Cortex of kidney (tissue), 1 donor: ENCODE measurements around the gene KIFAP3.

Experiments used
- DNase-seq: peaks from one replicate; lab custom pipeline; 2025; lab: John Stamatoyannopoulos, UW

Gene KIFAP3

DNA sequence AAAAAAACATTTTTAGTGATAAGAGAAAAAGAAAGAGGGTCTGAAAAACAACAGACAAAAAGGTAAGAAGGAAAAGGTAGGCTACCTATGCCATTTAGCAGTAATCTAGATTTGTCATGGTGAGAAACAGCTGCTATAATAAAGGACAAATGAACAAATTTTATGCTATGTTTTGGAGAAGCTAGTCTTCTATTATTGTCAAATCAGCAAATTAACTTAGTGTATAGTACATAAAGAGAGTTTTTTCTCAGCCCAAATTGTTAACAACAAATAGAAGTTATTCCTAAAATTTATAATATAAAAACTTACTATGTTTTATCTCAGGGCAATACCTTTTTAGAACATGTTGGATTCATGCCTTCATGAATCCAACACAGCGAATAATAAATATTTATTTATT, 88.7 kb downstream of the KIFAP3 start:
- no peak for DNase-seq

DNA sequence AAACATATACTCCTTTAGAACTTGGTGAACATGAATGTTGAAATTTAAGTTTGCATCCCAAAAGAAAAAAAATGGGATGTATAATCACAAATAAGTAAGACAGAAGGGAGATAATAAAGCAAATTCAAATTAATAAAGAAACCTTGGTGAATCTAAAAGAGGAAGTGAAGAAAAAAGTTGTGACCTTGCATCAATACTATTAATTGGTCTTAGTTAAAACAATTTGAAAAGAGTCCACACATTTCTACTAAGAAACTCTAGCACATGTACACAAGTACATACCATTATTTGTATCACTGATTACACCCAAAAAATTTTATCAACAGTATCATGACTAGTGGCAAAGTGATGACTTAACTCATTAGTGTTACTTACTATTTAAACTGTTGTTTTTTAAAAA, 100.4 kb downstream of the KIFAP3 start:
- no peak for DNase-seq

DNA sequence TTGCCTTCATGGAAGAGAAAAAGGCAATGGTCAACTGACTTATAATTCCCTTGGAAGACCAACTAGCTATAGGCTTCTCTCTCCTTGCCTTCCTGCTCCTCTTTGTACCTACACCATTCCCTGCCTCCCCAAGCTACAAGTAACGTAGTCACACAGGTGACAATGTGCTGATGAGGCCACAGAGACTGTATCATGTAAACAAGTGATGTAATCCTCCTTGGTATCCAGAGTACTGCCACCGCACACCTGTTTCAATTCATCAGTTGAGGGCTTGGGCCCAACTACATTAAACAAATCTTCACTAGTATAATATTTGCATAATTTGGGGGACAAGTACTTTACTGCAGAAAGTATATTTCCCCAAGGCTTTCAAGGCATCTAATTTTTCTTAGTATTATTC, 104.4 kb downstream of the KIFAP3 start:
- no peak for DNase-seq

DNA sequence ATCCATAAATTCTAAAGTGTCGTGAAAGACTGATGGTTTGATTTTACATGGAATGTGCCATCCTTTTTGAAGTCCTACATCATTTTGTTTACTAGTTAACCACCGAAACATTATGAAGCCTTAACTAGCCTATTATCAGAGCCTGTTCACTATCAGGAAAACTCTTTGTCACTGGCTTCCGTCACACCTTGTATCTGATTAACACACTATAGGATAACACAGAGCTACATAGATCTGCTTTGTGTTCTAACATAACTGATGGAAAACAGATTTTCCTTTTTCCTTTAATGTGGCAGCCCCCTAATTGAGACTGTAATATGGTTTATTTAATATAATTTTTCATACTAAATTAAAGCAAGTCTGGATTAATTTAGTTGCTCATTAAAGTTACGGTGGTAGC, 106.3 kb downstream of the KIFAP3 start:
- no peak for DNase-seq

DNA sequence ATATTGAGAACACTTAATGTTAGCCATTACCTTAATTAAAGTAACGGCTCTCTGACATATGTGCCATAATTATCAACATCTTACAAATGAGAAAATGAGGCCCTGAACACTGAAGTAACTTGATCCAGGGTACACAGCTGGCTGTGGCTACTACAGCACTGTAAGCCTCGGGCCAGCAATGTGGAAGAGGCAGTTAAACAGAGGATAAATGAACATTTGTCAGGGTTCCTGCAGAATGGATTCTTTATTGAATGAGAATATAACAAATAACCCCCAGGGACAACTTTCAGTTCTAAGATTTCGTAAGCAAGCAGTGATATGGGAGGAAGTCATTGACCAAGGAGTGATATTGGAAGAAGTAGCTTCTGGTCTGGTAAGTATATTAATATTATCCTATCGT, 110.3 kb downstream of the KIFAP3 start:
- no peak for DNase-seq

DNA sequence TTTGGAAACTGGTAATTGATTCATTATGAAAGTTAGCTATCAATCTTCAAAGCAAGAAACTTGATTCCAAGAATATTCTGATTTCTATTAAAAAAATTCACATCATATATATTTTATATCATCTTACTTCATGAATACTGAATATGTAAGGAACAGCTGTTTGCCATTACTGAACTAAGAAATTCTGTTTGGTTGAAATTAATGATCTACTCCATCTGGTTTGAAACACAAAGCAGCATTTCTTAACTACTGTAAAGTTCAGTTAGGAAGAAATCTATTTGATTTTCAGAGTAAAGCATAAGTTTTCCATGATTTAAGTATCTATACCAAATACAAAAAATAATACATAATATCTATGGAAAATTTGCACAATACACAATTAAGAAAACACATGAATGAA, 114.8 kb downstream of the KIFAP3 start:
- no peak for DNase-seq

DNA sequence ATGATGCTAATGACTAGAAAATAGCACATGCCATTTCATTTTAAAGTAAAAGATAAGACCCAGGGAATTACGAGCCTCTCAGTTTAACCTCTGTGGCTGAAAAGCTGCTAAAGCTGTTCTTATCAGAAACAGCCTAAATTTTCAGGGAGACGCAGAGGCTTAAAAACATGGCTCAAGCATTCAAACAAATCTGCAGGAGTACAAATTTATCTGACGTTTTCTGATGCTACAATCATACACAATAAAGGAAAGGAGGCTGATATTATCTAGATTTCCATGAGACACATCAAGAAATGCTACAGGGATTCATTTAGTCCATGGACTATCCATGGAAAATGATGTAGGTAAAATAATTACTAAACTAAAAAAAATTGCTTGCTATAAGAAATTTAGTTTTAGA, 115.5 kb downstream of the KIFAP3 start:
- DNase-seq = no peak

DNA sequence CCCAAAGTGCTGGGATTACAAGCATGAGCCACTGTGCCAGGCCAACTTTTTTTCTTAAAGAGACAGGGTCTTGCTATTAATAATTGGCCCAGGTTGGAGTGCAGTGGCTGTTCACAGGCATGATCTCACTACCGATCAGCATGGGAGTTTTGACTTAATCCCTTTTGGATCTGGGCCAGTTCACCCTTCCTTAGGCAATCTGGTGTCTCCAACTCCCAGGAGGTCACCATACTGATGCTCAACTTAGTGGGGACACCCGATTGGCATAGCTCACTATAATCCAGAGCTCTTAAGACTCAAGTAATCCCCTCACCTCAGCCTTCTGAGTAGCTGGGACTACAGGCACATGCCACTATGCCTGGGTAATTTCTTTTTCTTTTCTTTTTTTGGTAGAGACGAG, 116.6 kb downstream of the KIFAP3 start:
- no peak for DNase-seq

DNA sequence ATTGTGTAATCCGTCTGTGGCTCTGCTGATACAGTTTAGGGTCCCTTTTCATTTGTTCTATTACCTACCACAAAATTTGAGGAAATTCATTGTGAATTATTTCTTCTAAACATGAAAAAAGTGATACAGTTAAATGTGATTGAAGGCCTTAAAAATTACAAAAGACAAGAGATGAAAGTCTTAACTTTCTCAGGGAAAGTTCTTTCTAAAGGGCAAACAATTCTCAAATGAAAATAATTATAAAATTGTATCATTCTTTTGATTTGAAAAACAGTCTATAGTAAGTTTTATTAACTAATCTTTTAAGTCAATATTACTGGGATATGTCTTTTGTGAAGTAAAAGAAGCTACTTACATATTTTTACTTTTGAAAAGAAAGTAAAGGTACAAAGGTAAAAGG, 123.4 kb downstream of the KIFAP3 start:
- DNase-seq = no peak

DNA sequence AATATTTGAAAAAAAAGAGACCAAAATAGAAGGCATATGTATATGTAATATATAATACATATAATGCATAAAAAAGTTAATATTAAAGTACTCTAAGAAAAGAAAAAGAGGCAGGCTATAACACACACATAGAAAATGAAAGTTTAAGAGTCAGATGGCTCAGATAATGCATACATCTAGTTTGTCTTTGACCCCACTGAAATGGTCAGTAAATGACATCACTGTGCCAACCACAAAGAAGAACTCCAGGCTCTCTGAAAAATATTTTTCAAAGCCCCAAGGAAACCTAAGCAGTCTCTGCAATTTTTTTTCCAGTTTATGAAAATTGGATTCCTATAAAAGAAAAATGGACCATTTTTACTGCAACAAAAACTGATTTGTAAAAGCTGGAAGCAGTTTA, 125.4 kb downstream of the KIFAP3 start:
- DNase-seq = no peak

DNA sequence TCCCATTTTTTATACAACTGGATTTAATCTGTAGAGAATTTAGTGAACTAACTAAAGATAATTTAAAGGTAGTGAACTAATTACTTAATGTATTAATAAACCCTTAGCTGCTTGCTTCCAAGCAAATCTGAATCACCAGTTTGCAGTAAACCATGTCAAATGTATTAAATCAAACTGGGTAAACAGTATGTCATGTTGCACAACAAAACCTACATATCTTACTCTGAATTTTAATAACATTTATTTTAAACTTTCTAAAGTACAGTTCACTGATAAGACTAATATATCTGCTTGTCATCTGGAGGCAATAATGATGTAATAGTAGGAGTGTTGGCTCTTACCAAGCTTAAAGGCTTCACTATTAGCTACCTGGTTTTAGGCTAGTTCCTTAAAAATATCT, 128.3 kb downstream of the KIFAP3 start:
- DNase-seq = no peak

DNA sequence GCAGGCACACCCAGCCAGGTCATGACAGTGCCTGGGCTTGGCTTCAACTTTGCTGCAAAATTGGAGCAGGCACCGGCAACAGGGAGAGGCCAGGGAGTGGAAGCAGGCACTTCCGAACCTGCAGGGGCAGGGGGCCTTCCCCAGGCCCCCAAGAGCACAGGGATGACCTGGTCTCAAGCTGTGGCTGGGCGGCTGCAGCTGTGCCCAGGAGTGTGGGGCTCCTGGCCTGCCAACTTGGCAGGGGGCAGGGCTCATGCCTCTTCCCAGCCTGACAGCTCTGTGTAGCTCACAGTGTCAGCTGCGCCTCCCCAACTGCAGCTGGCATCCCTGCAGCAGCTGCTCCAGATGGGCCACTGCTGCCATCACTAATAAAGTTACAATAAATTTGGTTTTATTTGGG, 129.3 kb downstream of the KIFAP3 start:
- no peak for DNase-seq

DNA sequence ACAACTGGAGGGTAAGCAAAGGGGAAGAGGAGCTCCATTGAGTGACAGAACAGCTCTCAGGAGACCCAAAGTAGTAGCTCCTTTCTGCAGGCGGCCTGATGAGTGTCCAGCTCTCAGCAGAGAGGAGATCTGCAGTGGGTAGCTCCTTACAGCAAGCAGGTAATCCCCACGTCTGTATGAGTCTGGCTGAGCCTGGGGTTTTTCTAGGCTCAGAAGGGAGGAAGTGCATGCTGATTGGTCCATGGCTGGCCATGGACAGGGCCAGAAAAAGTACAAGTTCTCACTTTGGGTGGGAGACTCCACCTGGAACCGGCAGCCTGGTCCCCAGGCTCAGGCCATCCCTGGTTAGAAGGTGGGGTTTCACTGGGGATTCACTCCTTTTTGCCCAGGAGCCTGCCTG, 129.9 kb downstream of the KIFAP3 start:
- DNase-seq = no peak

DNA sequence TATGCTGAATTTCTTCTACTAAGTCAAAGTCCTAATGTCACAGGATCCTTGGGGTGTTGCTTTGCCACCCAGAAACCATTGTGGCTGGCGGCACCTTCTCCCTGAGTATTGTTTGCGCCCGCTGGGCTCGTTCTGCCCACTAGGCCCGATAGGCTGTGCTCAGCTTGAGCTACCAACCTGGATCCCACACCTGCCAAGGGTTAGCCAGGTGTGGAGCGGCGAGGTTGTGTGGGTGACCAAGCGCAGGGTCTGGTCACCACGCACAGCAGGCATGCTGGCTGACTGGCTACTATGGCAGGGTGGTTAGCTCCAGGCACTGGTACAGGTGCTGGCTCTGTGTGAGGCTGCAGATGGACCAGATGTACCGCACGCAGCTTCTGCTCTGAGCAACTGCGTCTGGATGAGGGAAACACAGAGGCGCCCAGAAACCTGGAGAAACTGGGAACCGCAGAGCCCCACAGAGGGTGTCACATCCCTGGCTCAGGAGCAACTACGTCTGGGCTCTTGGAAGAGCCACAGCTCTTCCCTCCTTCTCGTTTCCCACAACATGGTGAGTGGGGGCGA, 130.4 kb downstream of the KIFAP3 start:
- DNase-seq = no peak

DNA sequence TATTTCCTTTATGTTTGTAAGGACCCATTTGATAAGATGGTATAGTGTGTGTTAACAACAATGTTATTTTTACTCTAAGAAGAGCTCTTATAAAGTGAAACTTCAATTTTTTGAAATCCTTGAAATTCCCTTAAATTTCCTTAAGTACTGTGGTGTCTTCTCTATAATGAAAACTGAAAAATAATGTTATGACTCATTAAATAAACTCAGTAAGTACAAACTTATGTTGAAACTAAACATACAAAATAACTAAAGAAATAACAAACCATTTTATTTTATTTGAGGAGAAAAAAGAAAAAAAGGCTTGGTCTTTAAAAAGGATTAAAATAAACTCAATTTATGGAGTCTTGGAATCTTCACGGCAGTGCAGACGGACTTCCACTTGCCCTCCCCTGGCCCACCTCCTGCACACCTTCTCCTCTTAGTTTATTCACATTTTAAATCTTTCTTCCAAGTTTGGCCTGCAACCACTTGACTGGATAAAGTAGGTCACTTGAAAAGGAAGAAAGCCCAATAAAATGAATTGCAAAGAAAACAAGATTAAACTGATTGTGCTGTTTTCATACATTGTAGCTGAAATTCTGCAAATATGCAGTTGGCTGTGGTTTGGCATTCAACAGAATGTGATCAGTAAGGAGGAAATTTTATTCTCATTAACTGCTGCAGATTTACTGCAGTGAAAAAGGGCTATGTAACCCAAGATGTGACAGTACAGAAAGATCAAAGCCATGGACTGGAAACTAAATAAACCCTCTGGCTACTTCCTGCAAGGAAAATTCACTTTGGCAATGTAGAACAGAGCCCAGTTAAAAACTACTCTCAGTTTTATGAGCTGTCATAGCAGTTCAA, 132.3 kb downstream of the KIFAP3 start:
- no peak for DNase-seq

DNA sequence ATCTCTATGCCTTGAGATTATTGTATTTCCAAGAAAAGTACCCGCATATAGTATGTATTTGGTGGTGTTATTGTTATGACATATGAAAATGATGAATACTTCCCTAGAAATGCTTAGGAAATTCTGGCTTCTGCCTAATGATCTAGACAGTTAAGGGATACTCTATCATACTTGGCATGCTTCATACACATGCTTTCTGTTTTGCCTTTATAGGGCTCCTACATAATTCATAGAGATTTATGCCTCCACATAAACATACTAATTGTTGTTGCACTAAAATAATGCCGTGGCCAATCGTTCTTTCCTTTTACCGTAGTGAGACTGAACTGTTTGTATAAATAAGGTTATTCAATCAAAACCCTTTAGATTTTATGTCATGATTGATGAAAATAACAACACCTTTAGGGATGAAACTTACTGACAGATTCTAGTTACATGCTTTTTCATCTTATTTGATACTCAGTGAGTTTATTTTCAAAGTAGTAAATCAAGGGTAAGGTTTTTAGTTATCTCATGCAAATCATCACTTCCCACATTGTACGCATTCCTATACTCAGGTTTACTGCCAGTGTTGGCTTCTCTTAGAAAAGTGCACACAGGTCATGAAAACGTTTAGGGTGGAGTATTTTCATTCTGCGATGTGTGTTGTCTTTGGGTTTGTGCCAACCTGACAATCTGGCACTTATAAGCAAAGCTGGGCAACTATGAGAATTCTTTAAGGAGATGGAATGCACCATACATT, 140.3 kb downstream of the KIFAP3 start:
- DNase-seq = no peak

DNA sequence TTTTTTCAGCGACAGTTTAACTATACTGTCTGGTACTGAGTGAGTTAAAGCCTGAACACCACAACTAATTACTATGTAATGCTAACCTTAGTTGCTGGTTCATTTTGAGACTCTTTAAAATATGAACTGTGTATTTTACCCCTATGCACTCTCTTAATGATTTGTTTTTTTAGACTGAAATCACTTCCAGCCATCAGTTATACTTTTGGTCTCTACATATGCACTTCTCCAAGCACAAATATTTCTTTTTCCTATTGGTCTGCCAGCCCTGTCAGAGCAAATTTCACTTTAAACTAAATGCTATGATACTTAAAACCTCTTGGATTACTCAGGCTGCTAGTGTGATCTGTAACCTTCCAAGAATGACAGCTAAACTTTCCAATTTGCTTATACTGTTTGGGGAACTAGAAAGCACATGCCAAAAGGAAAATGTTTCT, 142.7 kb downstream of the KIFAP3 start:
- DNase-seq = no peak

DNA sequence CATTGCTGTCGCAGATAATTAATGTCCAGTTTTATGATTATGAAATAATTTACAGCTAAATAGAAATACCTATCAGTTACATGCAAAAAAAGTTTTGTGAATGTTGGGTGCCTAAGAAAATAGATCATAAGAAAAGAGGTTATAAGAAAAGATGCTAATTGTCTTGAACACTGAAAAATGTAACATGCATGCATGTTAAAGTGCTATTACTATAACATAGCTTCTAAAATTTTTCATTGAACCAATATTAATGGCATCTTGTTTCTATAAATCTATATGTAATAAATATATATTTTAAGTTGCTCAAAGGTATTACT, 145.3 kb downstream of the KIFAP3 start:
- DNase-seq = no peak

DNA sequence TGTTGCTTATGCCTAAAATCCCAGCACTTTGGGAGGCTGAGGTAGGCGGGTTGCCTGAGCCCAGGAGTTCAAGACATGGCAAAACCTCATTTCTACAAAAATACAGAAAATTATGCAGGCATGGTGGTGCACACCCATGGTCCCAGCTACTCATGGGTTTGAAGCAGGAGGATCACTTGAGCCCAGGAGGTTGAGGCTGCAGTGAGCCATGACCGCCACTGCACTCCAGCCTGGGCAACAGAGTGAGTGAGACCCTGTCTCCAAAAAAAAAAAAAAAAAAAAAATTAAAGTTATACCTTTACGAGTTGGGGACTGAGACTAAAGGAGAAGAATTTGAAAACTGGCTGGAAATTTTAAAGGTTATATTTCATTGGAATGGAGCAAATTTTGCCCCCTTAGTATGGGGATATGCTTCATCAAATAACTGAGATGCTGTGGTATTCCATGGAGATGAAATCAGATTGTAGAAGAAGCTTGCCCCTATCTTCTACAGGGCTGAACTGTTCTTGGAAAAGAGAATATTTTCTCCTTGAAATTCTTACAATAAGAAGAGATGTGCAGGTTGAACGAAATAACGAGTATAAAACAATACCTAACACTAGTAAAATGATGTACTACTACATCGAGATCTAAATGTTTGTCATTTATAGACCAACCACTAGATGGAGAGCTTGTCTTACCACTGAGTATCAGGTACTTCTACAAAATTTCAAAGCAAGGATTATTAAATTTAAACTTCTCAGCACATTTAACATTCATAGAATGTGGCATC, 145.9 kb downstream of the KIFAP3 start:
- DNase-seq = no peak

DNA sequence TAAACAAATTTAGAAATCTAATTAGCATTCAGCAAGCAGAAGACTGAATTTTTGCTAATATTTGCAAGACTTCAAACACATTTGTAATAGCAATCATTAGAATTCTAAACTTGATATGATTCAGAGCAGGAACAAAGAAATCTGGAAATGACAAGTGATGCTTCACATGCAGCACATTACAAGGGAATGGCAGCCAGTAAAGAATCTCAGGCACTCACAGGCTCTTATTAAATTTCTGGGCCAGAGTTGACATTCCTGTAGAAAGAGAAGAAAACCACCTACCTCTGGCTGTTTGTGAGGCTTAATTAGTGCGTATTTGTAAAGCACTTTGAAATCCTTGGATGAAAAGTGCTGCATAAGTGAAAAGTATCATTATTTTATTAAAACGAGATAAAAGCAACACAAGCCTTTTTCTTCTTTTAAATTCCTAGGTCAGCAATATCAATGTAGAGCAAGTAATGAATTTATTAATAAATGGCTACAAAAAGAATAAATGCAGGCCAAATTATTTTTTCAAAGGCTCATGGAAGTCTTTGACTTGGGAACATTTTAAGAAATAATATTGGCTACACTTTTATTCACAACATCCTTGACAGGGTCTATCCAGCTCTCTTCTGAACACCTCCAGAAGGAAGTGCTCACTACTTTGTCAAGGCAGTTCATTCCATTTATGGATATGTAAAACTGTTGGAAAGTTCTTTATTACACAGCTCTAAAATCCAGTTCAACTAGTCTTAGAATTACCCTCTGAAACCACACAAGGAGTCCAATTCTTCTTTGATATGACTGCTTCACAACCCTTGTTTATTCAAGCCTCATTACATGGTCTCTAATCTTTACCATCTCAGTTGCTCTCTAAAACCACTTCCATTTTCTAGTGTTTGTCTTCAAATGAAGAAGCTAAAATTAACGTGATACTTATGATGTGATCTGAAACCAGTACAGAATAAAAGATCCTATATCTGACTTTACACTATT, 148.7 kb downstream of the KIFAP3 start:
- no peak for DNase-seq

DNA sequence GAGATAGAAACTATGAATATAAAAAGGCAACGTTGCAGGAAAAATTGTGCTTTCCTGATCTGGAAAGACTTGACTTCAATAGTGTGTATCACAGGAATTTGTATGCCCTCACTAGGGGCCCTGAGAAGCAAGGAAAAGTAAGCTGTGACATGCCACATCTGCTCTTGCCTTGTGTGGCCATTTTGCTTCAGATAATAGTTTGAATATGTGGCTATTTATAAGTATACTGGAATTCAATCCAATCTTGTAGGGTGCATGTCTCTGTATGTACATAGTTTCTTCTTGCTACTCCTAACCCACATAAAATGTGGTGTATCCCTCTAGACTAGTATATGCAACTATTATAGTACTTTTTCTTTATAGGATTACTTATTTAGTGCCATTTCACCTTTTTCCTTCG, 149.7 kb downstream of the KIFAP3 start:
- DNase-seq = no peak
